Chondrocyte (in vitro differentiated cells): ENCODE data around the gene AQP12A. TPM values are rescaled to one million over a fixed set of nuclear protein-coding genes. Genes with fewer than 3 reads are reported as not detected.

Source experiments
- DNase-seq: peaks from one replicate; pipeline ENCODE4 v3.0.0; 2021; ENCODE audit warnings: mixed read lengths, low spot score
- H3K27ac Mint-ChIP-seq: one replicate; pipeline ENCODE4 v1.8.0; 2021; ENCODE audit warnings: mild to moderate bottlenecking, moderate library complexity, mixed read lengths; ENCODE audit not compliant: unreplicated experiment
- H3K27me3 Mint-ChIP-seq: 2 replicates; pipeline ENCODE4 v1.8.0; 2021; ENCODE audit warnings: low read depth, mixed read lengths
- H3K36me3 Mint-ChIP-seq: 2 replicates; pipeline ENCODE4 v1.8.0; 2021; ENCODE audit warnings: low read depth, mixed read lengths
- H3K4me1 Mint-ChIP-seq: 2 replicates; pipeline ENCODE4 v1.8.0; 2021; ENCODE audit warnings: low read depth, mild to moderate bottlenecking, mixed read lengths
- H3K4me3 Mint-ChIP-seq: one replicate; pipeline ENCODE4 v1.8.0; 2021; ENCODE audit warnings: mild to moderate bottlenecking, moderate library complexity, mixed read lengths; ENCODE audit not compliant: unreplicated experiment
- H3K9me3 Mint-ChIP-seq: 2 replicates; pipeline ENCODE4 v1.8.0; 2021; ENCODE audit warnings: low read depth, mixed read lengths
- CTCF ChIP-seq: fragments of 200-600 bp; sonication (generic); IDR thresholded peaks from 2 replicates; pipeline ENCODE4 v1.5.0; 2021; ENCODE audit warnings: antibody characterized with exemption, mild to moderate bottlenecking, moderate library complexity
- total RNA-seq: library from RNA; stranded (reverse); gene quantifications from 3 replicates; pipeline ENCODE4 v1.2.1, GENCODE V29; 2021

AQP12A gene
- total RNA-seq, 1 donor from 2014 or later, result not detected

GRCh38 chr2:240725671-240726070 lies 34.0 kb downstream of the AQP12A start:
- H3K27ac Mint-ChIP-seq, result no peak overlapping the region
- no peaks in the 10 kb centered on the region for H3K9me3 Mint-ChIP-seq
- no peak overlapping the region for H3K4me3 Mint-ChIP-seq
- TF ChIP-seq CTCF, result no peak
- H3K4me1 Mint-ChIP-seq, result no peaks in the 10 kb centered on the region
- DNase-seq, result no peak
- H3K36me3 Mint-ChIP-seq, result peaks cover 4% of the 10 kb centered on the region
- H3K27me3 Mint-ChIP-seq, result no peaks in the 10 kb centered on the region

DNA sequence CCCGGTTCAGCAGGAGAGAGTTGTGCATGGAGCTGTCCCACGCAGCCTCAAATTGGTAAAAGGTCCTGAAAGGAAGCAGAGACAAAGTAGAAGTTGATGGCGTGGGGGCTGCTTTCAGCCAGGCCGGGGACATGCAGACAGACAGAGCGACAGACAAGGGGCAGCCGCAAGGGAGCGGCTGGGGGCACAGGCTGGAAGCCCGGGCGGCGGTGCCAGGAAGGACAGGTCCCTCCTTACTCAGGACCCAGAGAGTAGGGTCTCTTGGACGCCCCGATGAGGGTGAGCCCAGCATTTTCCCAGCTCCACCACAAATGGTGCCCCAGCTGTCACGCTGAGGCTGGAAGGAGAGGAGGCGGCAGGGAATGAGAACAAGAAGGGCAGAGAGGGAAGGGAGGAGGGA lies 35.2 kb downstream of the AQP12A start:
- Mint-ChIP-seq H3K27me3 (no peaks in the 10 kb centered on the region), H3K36me3 (peaks cover 4% of the 10 kb centered on the region), H3K4me3 (no peak overlapping the region), H3K9me3 (no peaks in the 10 kb centered on the region), H3K4me1 (peaks cover 6% of the 10 kb centered on the region), H3K27ac (no peak overlapping the region)
- no peak for DNase-seq
- TF ChIP-seq CTCF, result no peak

- Mint-ChIP-seq H3K27ac (no peak overlapping the region), H3K36me3 (peaks cover 4% of the 10 kb centered on the region), H3K4me3 (no peak overlapping the region), H3K9me3 (no peaks in the 10 kb centered on the region), H3K4me1 (peaks cover 6% of the 10 kb centered on the region), H3K27me3 (no peaks in the 10 kb centered on the region)
- no peak for DNase-seq
- no peak for TF ChIP-seq CTCF
Observed at GRCh38 chr2:240727439-240727838, 35.8 kb downstream of the AQP12A start.

DNA sequence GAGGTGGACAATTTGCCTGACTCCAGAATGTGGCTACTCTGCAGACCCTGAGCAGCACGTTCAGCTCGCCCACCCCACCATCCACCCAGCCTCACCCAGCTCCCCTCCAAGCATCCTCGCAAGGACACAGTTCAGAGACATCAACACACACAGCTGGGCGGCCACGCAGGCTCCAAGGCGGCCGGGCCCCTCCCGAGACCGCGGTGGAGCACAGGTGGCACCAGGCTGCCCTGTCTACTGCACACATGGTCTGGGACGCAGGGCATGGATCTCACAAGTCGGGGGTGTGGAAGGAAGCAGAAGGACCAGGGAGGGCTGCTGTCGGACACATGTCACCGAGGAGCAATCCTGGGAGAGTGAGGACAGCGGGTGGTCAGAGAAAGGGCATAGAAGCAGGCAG lies 36.2 kb downstream of the AQP12A start:
- Mint-ChIP-seq H3K9me3 (no peaks in the 10 kb centered on the region), H3K36me3 (peaks cover 4% of the 10 kb centered on the region), H3K27me3 (no peaks in the 10 kb centered on the region), H3K4me3 (no peak overlapping the region), H3K4me1 (peaks cover 6% of the 10 kb centered on the region), H3K27ac (no peak overlapping the region)
- no peak for TF ChIP-seq CTCF
- DNase-seq, result no peak

DNA sequence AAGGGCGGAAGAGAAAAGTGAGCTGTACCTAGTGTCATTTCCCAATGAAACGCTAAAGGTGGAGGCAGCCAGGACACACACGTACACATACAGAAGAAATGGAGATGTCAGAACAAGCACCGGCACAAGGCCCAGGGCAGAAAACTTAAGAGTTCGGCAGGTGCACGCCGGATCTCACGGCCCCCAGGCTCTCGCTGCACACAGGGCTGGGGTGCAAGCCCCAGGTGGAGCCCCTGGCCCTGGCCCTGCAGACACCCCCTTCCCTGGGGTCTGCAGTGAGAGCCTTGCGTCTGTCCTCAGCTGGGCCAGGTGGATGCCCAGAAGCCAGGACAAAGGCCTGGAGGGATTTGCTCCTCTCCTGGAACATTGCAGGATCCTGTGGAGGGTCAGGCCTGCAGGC lies 36.7 kb downstream of the AQP12A start:
- H3K27me3 Mint-ChIP-seq, result no peaks in the 10 kb centered on the region
- no peaks in the 10 kb centered on the region for H3K9me3 Mint-ChIP-seq
- peaks cover 6% of the 10 kb centered on the region for H3K4me1 Mint-ChIP-seq
- H3K27ac Mint-ChIP-seq, result no peak overlapping the region
- DNase-seq, result no peak
- peaks cover 4% of the 10 kb centered on the region for H3K36me3 Mint-ChIP-seq
- no peak for TF ChIP-seq CTCF
- H3K4me3 Mint-ChIP-seq, result no peak overlapping the region
